ENCODE measurements around the gene WNT3A.

Gene WNT3A

GRCh38 chr1:228070173-228070572 lies 63.4 kb downstream of the WNT3A start:
- DNase-seq (ENCODE audit: low read depth in 2 of 2) = no peak

GRCh38 chr1:228070851-228071250 lies 64.1 kb downstream of the WNT3A start:
- DNase-seq (ENCODE audit: low read depth in 2 of 2) = no peak

GRCh38 chr1:228071839-228072657 lies 65.2 kb downstream of the WNT3A start:
- no peak for DNase-seq (ENCODE audit: low read depth in 2 of 2)

- DNase-seq (ENCODE audit: low read depth in 2 of 2) = no peak
These were observed 65.9 kb downstream of the WNT3A start for GRCh38 chr1:228072658-228073043.

GRCh38 chr1:228073061-228073856 lies 66.5 kb downstream of the WNT3A start:
- no peak for DNase-seq (ENCODE audit: low read depth in 2 of 2)

GRCh38 chr1:228073857-228074545 lies 67.2 kb downstream of the WNT3A start:
- no peak for DNase-seq (ENCODE audit: low read depth in 2 of 2)

GRCh38 chr1:228074954-228075730 lies 68.3 kb downstream of the WNT3A start:
- DNase-seq (ENCODE audit: low read depth in 2 of 2) = no peak

GRCh38 chr1:228075801-228076271 lies 69.0 kb downstream of the WNT3A start:
- no peak for DNase-seq (ENCODE audit: low read depth in 2 of 2)

GRCh38 chr1:228076796-228077430 lies 70.1 kb downstream of the WNT3A start:
- DNase-seq (ENCODE audit: low read depth in 2 of 2) = no peak

- no peak for DNase-seq (ENCODE audit: low read depth in 2 of 2)
These were observed 71.0 kb downstream of the WNT3A start for GRCh38 chr1:228077565-228078330.

- DNase-seq (ENCODE audit: low read depth in 2 of 2) = no peak
These were observed 72.2 kb downstream of the WNT3A start for GRCh38 chr1:228079013-228079412.

GRCh38 chr1:228079601-228080263 lies 72.9 kb downstream of the WNT3A start:
- DNase-seq (ENCODE audit: low read depth in 2 of 2) = no peak

- no peak for DNase-seq (ENCODE audit: low read depth in 2 of 2)
These were observed 74.3 kb downstream of the WNT3A start for GRCh38 chr1:228081144-228081543.

- no peak for DNase-seq (ENCODE audit: low read depth in 2 of 2)
These were observed 74.9 kb downstream of the WNT3A start for GRCh38 chr1:228081578-228082213.

- peak; percentile 85 to 88 for DNase-seq (ENCODE audit: low read depth in 2 of 2)
These were observed 75.6 kb downstream of the WNT3A start, which contains the start of gene ARF1 for GRCh38 chr1:228082214-228082917. TSS of gene ARF1 (plus strand) at chr1:228082708. CDS start at chr1:228097115, 14,407 bp downstream.

- DNase-seq (ENCODE audit: low read depth in 2 of 2) = no peak
These were observed 76.4 kb downstream of the WNT3A start for GRCh38 chr1:228082918-228083870.

- no peak for DNase-seq (ENCODE audit: low read depth in 2 of 2)
These were observed 77.1 kb downstream of the WNT3A start for GRCh38 chr1:228083871-228084278.

All from activated CD4-positive, alpha-beta T cell treated with anti-CD3 and anti-CD28 coated beads for 24 hours (primary cell).